ENCODE measurements around the gene C9orf50. TPM values are rescaled to one million over a fixed set of nuclear protein-coding genes. Genes with fewer than 3 reads are reported as not detected.

The C9orf50 gene
- total and polyA plus RNA-seq, 2 donors (not counting 3 experiments of a cell fraction or from before 2014, with no cell fraction given), result not detected

DNA sequence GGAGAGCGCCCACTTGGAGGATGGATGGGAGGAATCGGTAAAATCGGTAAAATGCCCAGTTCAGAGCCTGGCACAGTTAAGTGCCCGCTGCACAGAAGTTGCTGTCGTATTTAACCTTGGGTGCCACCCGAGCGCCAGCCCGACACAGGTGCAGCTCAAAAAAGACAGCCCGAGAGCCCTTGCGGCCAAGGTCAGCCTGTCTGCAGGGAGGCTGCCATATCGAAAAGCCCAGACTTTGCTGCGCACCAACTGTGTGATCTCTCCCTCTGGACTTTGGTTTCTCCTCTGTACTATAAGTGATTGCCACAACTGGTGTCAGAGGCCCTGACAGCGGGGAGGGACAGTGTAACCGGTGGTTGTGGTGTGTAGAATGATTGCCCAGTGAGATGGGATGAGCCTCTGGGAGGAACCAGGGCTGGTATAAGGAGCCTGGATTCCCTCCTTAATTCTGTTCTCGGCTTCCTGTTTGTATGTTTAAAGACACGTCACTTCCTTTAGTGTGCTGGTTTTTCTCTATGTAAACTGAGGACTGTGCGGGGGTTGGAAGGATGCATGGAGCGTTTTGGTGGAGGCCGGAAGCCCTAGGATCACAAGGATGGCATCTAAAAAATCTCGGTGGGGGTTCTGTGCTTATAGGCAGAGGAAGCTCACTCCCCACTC lies 5.9 kb upstream of the C9orf50 start:
- Histone ChIP-seq H3K4me3 (replicated peaks in 1 of 3; ENCODE audit: insufficient read depth in 1 of 3, low read depth in 1 of 3, low read length in 3 of 3) (peak overlapping the region; percentile 35 to 76 (median 71)), H3K36me3 (ENCODE audit: control insufficient read depth in 2 of 2, extremely low read depth in 1 of 2, insufficient read depth in 2 of 2, low read length in 2 of 2) (peaks cover 0 to 2% of the 10 kb centered on the region in 2 experiments), H3K4me1 (ENCODE audit: control insufficient read depth, extremely low read depth, insufficient read depth, low read length) (peaks cover 16% of the 10 kb centered on the region), H2AFZ (ENCODE audit: low read depth, low read length) (no peak overlapping the region), H3K27me3 (ENCODE audit: control insufficient read depth in 2 of 2, insufficient read depth in 2 of 2, low read length in 2 of 2) (no peaks in the 10 kb centered on the region), H3K79me2 (ENCODE audit: control insufficient read depth, insufficient read depth, low read length) (peaks cover 55% of the 10 kb centered on the region), H3K9ac (replicated peaks; ENCODE audit: extremely low read depth, insufficient read depth, low read length) (peak overlapping the region; percentile 79), H3K4me2 (ENCODE audit: insufficient read depth, low read length) (peak overlapping the region; percentile 80), H3K9me1 (replicated peaks; ENCODE audit: control insufficient read depth, extremely low read depth, insufficient read depth, low read length) (no peaks in the 10 kb centered on the region), H3K9me3 (replicated peaks; ENCODE audit: control insufficient read depth, insufficient read depth, low read length) (no peaks in the 10 kb centered on the region), H3K27ac (ENCODE audit: insufficient read depth, low read depth, low read length) (peak overlapping the region; percentile 71), H4K20me1 (replicated peaks; ENCODE audit: control insufficient read depth, extremely low read depth, insufficient read depth, low read length) (no peaks in the 10 kb centered on the region)
- intact Hi-C loops (cut with micrococcal nuclease), result loop anchor here (2.0 kb wide), 1 partner anchor 16 kb away; the partner anchor contains the start of gene ASB6
- FAIRE-seq, result peak; percentile 83
- TF ChIP-seq, protein P1, sequence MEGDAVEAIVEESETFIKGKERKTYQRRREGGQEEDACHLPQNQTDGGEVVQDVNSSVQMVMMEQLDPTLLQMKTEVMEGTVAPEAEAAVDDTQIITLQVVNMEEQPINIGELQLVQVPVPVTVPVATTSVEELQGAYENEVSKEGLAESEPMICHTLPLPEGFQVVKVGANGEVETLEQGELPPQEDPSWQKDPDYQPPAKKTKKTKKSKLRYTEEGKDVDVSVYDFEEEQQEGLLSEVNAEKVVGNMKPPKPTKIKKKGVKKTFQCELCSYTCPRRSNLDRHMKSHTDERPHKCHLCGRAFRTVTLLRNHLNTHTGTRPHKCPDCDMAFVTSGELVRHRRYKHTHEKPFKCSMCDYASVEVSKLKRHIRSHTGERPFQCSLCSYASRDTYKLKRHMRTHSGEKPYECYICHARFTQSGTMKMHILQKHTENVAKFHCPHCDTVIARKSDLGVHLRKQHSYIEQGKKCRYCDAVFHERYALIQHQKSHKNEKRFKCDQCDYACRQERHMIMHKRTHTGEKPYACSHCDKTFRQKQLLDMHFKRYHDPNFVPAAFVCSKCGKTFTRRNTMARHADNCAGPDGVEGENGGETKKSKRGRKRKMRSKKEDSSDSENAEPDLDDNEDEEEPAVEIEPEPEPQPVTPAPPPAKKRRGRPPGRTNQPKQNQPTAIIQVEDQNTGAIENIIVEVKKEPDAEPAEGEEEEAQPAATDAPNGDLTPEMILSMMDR (IDR thresholded peaks at IDR 0.05; ENCODE audit: extremely low read depth in 1 of 2, insufficient read depth in 1 of 2, low read depth in 1 of 2, low read length in 2 of 2), result no peak
- no peak for TF ChIP-seq EZH2 (IDR thresholded peaks at IDR 0.05; ENCODE audit: borderline replicate concordance, low read depth, low read length, severe bottlenecking)
- no peak for TF ChIP-seq MYC (IDR thresholded peaks at IDR 0.05; ENCODE audit: low read depth, low read length)
- no peak for TF ChIP-seq JUN (IDR thresholded peaks at IDR 0.05; ENCODE audit: borderline replicate concordance, insufficient read depth, insufficient read length, low read depth)
- TF ChIP-seq POLR2AphosphoS5 (IDR thresholded peaks at IDR 0.05; ENCODE audit: insufficient read depth, low read depth, low read length), result peak; percentile 45
- TF ChIP-seq POLR2A (IDR thresholded peaks at IDR 0.05; ENCODE audit: low read depth, low read length), result peak; percentile 36
- TF ChIP-seq, protein P2, sequence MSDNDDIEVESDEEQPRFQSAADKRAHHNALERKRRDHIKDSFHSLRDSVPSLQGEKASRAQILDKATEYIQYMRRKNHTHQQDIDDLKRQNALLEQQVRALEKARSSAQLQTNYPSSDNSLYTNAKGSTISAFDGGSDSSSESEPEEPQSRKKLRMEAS (IDR thresholded peaks at IDR 0.05; ENCODE audit: insufficient read depth, insufficient read length), result no peak
- no peak for TF ChIP-seq FOS (IDR thresholded peaks at IDR 0.05; ENCODE audit: borderline replicate concordance, insufficient read depth, low read length)
- no peak for TF ChIP-seq GATA2 (IDR thresholded peaks at IDR 0.05; ENCODE audit: insufficient read depth, insufficient read length, low read depth, low read length)
- peak; percentile 54 for DNase-seq (ENCODE audit: low read depth, low spot score)
- CTCF ChIA-PET, result interaction anchor here (0.9 to 7.5 kb wide), 9 partner anchors 12 to 496 kb away, joined by 3 to 232 read pairs (median 8); no protein-coding TSS in a partner anchor
- POLR2A ChIA-PET, result interaction anchor here (0.7 to 1.0 kb wide), 2 partner anchors 151 to 449 kb away, joined by 3 to 4 read pairs; partner anchors contain the start of gene IER5L
- TSS peak; percentile 94 for BruUV-seq (replicated peaks)
- dilution Hi-C loops (cut with MboI; ENCODE audit: extremely low pct_ligation_motif_present, low sequenced_read_pairs), result no loop called here
